K562 (cell line): ENCODE results near the gene PITPNM3. TPM values are rescaled to one million over a fixed set of nuclear protein-coding genes. Genes with fewer than 3 reads are reported as not detected.

ENCODE experiments used
- ATAC-seq: fragments of 200-7000 bp; cut with Tn5 transposase; 3 replicates; pipeline ENCODE4 v1.9.1; 2020; ENCODE audit warnings: moderate library complexity
- BruUV-seq: library from RNA; stranded (reverse); fragments of 400-500 nt; replicated peaks from 2 replicates; lab custom pipeline; 2021; lab: Mats Ljungman, UMichigan
- CTCF ChIA-PET: fragments of 300-600 bp; formaldehyde crosslinking; extraction: SDS; loops from one replicate; lab custom pipeline; 2021; ENCODE audit warnings: low intra/inter-chr PET ratio; lab: Yijun Ruan, JAX
- POLR2A ChIA-PET: fragments of 300-600, 350-650 bp; sonication (Branson Sonifier 250); formaldehyde crosslinking; extraction: SDS; loops from one replicate; lab custom pipeline; 2021; ENCODE audit warnings: antibody characterized with exemption, inconsistent platforms; lab: Yijun Ruan, JAX
- DNase-seq, 4 experiments: peaks; one replicate each; pipeline versions ENCODE4 v3.0.0 to v3.0.0-alpha.2; 2011 to 2018; ENCODE audit warnings: low spot score in 3 of 4, mixed read lengths in 3 of 4; ENCODE audit errors: extremely low read depth in 1 of 4
- FAIRE-seq: peaks from 2 replicates; lab custom pipeline; 2011; peaks lifted over from hg19 to GRCh38; lab: Jason Lieb, UNC
- H2AFZ ChIP-seq: 2 replicates; pipeline ENCODE4 v1.6.0; 2011; ENCODE audit warnings: low read depth, low read length, control low read depth, inconsistent platforms
- H3K27ac ChIP-seq: fragments of 200-600 bp; 3 replicates; pipeline ENCODE4 v1.8.0; 2011; ENCODE audit warnings: low read depth, mild to moderate bottlenecking, control low read depth, inconsistent platforms, low read length, moderate library complexity, mixed read lengths; ENCODE audit errors: extremely low read depth
- H3K27me3 ChIP-seq, 2 experiments: fragments of 300-600 bp in 1 of 2; 2 replicates in 1 of 2; 3 replicates in 1 of 2; pipeline versions ENCODE4 v1.6.0 to v1.8.0; 2011; ENCODE audit warnings: inconsistent platforms in 2 of 2, low read length in 2 of 2, mild to moderate bottlenecking in 1 of 2, mixed read lengths in 1 of 2, moderate library complexity in 1 of 2; ENCODE audit not compliant: control insufficient read depth in 2 of 2, insufficient read depth in 2 of 2
- H3K36me3 ChIP-seq: fragments of 300-600 bp; 3 replicates; pipeline ENCODE4 v1.8.0; 2011; ENCODE audit warnings: mild to moderate bottlenecking, low read length, inconsistent platforms; ENCODE audit not compliant: control insufficient read depth, insufficient read depth
- H3K4me1 ChIP-seq, 2 experiments: fragments of 200-600 bp in 1 of 2; replicated peaks in 1 of 2; 2 replicates in 1 of 2; 3 replicates in 1 of 2; pipeline versions ENCODE4 v1.5.1 to v1.8.0; 2011; ENCODE audit warnings: inconsistent platforms in 2 of 2, low read length in 2 of 2, mild to moderate bottlenecking in 1 of 2, mixed read lengths in 1 of 2, moderate library complexity in 1 of 2; ENCODE audit not compliant: control insufficient read depth in 2 of 2, insufficient read depth in 2 of 2
- H3K4me2 ChIP-seq: 2 replicates; pipeline ENCODE4 v1.6.1; 2011; ENCODE audit warnings: low read length, control low read depth, inconsistent platforms, mixed read lengths; ENCODE audit not compliant: insufficient read depth
- H3K4me3 ChIP-seq: fragments of 200-600 bp; sonication (generic), shearing (Covaris generic); 2 replicates; pipeline ENCODE4 v1.5.1; 2016; ENCODE audit warnings: control low read depth, inconsistent platforms
- H3K79me2 ChIP-seq: fragments of 200-600 bp; 3 replicates; pipeline ENCODE4 v1.8.0; 2011; ENCODE audit warnings: low read length, inconsistent platforms; ENCODE audit not compliant: control insufficient read depth, insufficient read depth
- H3K9ac ChIP-seq, 2 experiments: 2 replicates each; pipeline versions ENCODE4 v1.6.0 to v1.6.1; 2011; ENCODE audit warnings: low read depth in 2 of 2, low read length in 2 of 2, control low read depth in 1 of 2, inconsistent platforms in 1 of 2, mild to moderate bottlenecking in 1 of 2, mixed read lengths in 1 of 2; ENCODE audit not compliant: insufficient read depth in 1 of 2
- H3K9me1 ChIP-seq: one replicate; pipeline ENCODE4 v1.6.0; 2011; ENCODE audit warnings: inconsistent platforms, mild to moderate bottlenecking, low read length, moderate library complexity; ENCODE audit not compliant: control insufficient read depth, insufficient read depth
- H3K9me3 ChIP-seq: replicated peaks from 2 replicates; pipeline ENCODE4 v1.5.1; 2011; ENCODE audit warnings: low read depth, low read length, inconsistent platforms; ENCODE audit not compliant: control insufficient read depth, insufficient read depth
- H4K20me1 ChIP-seq: replicated peaks from 2 replicates; pipeline ENCODE4 v1.6.1; 2011; ENCODE audit warnings: low read length, inconsistent platforms, mixed read lengths; ENCODE audit not compliant: control insufficient read depth, insufficient read depth
- BRCA1 ChIP-seq, 2 experiments: fragments of 450-650 bp in 1 of 2; sonication (generic) in 1 of 2; formaldehyde crosslinking in 1 of 2; IDR thresholded peaks; 2 replicates each; pipeline versions ENCODE4 v1.5.0 to v1.6.1; 2017 to 2020; ENCODE audit warnings: mild to moderate bottlenecking in 1 of 2, missing genetic modification reagents in 1 of 2
- CREB3L1 ChIP-seq: fragments of 450-650 bp; IDR thresholded peaks from 2 replicates; pipeline ENCODE4 v1.6.1; 2014; ENCODE audit warnings: low read depth, mild to moderate bottlenecking, moderate library complexity, borderline replicate concordance
- CREM ChIP-seq: IDR thresholded peaks from 2 replicates; pipeline ENCODE4 v1.6.1; 2014; ENCODE audit warnings: antibody characterized with exemption, low read depth
- NELFE ChIP-seq: IDR thresholded peaks from 2 replicates; pipeline ENCODE4 v1.6.1; 2011; ENCODE audit warnings: mild to moderate bottlenecking; ENCODE audit not compliant: insufficient read depth, insufficient read length
- RAD21 ChIP-seq, 2 experiments: fragments of 250-450 bp in 1 of 2; fragments of 450-650 bp in 1 of 2; sonication (Bioruptor Pico) in 1 of 2; formaldehyde crosslinking in 1 of 2; IDR thresholded peaks in 1 of 2; conservative IDR thresholded peaks in 1 of 2; 2 replicates each; pipeline versions ENCODE4 v1.4.0 to v1.8.0; 2020 to 2022; ENCODE audit warnings: mild to moderate bottlenecking in 2 of 2, moderate library complexity in 1 of 2
- THAP7 ChIP-seq: fragments of 250-450 bp; sonication (Bioruptor Pico); IDR thresholded peaks from 2 replicates; pipeline ENCODE4 v1.5.0; 2021
- THRB ChIP-seq: fragments of 450-650 bp; formaldehyde crosslinking; conservative IDR thresholded peaks from 2 replicates; pipeline ENCODE4 v1.4.0; 2022; ENCODE audit warnings: mild to moderate bottlenecking, missing genetic modification characterization
- WGBS: fragments of 100-300 bp; shearing (Covaris generic); methylation state at CpG from one replicate; pipeline ENCODE4 v1.1.6; 2016; ENCODE audit warnings: low coverage, mixed read lengths; ENCODE audit not compliant: insufficient coverage; ENCODE audit errors: missing lambda C conversion rate; 5-methylcytosine and 5-hydroxymethylcytosine counted together
- in situ Hi-C: fragments of 300-500 bp; cut with MboI; formaldehyde crosslinking; loops from 4 replicates; pipeline ENCODE4 v1.15.0; 2018; ENCODE audit warnings: inconsistent platforms, mixed read lengths
- intact Hi-C: fragments of 100-400 bp; cut with micrococcal nuclease; formaldehyde crosslinking; loops from 2 replicates; pipeline ENCODE4 v1.14.2; 2022
- polyA plus RNA-seq, 8 experiments: library from polyadenylated mRNA; depleted of rRNA in 4 of 8; stranded (reverse) in 5 of 8; unstranded in 3 of 8; fragments of >200 nt; fragmentation: Nextera tagmentation in 2 of 8; fragmentation: Illumina TruSeq in 1 of 8; extraction: Ambion mirVana in 2 of 8; extraction: Trizol in 1 of 8; gene quantifications; 2 replicates each; pipeline versions ENCODE4 v1.2.1 to v1.2.3, GENCODE V29; 2011 to 2014; ENCODE audit warnings: inconsistent platforms in 1 of 8, missing spikeins in 1 of 8
- total RNA-seq, 7 experiments: library from RNA; depleted of rRNA in 6 of 7; stranded (reverse); fragments of >200 nt in 6 of 7; fragmentation: Illumina TruSeq in 2 of 7; extraction: Trizol in 2 of 7; gene quantifications; 2 replicates each; pipeline versions ENCODE4 v1.2.1 to v1.2.3, GENCODE V29; 2011 to 2021; ENCODE audit warnings: low replicate concordance in 1 of 7

PITPNM3 gene
- total and polyA plus RNA-seq, 9 of the 15 experiments (the other 6 are each of a cell fraction or from before 2014, with no cell fraction given): 0.14 to 0.38 (median 0.22) TPM; not detected in 2

- TF ChIP-seq CREB3L1: no peak
- TF ChIP-seq RAD21 (CRISPR knock-in tag; conservative IDR thresholded peaks at IDR 0.05 in 1 of 2, IDR thresholded peaks at IDR 0.05 in 1 of 2): no peak
- TF ChIP-seq BRCA1 (IDR thresholded peaks at IDR 0.05): no peak
- no peak for TF ChIP-seq BRCA1 (CRISPR knock-in tag; IDR thresholded peaks at IDR 0.05)
- no peak for TF ChIP-seq THAP7 (CRISPR knock-in tag)
Measured at GRCh38 chr17:6479622-6480302, 76.6 kb downstream of the PITPNM3 start (continued).

GRCh38 chr17:6478486-6478885 is 77.9 kb downstream of the PITPNM3 start:
- H3K9ac ChIP-seq: no peak overlapping the region
- H3K9me1 ChIP-seq: no peaks in the 10 kb centered on the region
- H3K79me2 ChIP-seq: no peaks in the 10 kb centered on the region
- no peak overlapping the region for H3K4me2 ChIP-seq
- 0 out of 2 replicates have a peak, but pooled peaks cover 7% of the 10 kb centered on the region for H4K20me1 ChIP-seq
- 13% methylated on average over 4 of the region's 11 CpGs for WGBS
- DNase-seq (no peak), FAIRE-seq (no peak), ATAC-seq (no peak)
- no peak overlapping the region for H3K27ac ChIP-seq
- H3K9me3 ChIP-seq: no peaks in the 10 kb centered on the region
- no peak for TF ChIP-seq THRB (CRISPR knock-in tag)
- TF ChIP-seq NELFE: no peak
- no peak for TF ChIP-seq CREM
- in situ Hi-C loops (no loop called here), intact Hi-C loops (no loop called here)
- POLR2A ChIA-PET: no interaction called here
- H3K4me1 ChIP-seq: peaks cover 4 to 8% of the 10 kb centered on the region in 2 experiments; a peak in 3 of 5 replicates
- H2AFZ ChIP-seq: no peak overlapping the region
- BruUV-seq: no TSS peak
- CTCF ChIA-PET: no interaction called here
- no peak overlapping the region for H3K4me3 ChIP-seq
- no peaks in the 10 kb centered on the region for H3K36me3 ChIP-seq
- H3K27me3 ChIP-seq: peaks cover 1 to 10% of the 10 kb centered on the region in 2 experiments; a peak in 2 of 5 replicates
